OCI-LY3 (cell line): Measurements from ENCODE around the gene PPP2R5C.

Experiments used
- H2AFZ ChIP-seq: fragments of 200-600, 300-600 bp; shearing (Covaris generic); 2 replicates; pipeline ENCODE4 v1.6.0; 2014; ENCODE audit warnings: antibody characterized with exemption, low read depth, low read length
- H3K27ac ChIP-seq: fragments of 200-600, 300-600 bp; sonication (generic); 2 replicates; pipeline ENCODE4 v1.5.1; 2014; ENCODE audit warnings: mild to moderate bottlenecking, low read length, moderate library complexity, mixed read lengths
- H3K27me3 ChIP-seq: fragments of 200-600, 300-600 bp; sonication (generic); 2 replicates; pipeline ENCODE4 v1.6.1; 2014; ENCODE audit warnings: low read depth, low read length, mixed read lengths
- H3K36me3 ChIP-seq: fragments of 200-600, 300-600 bp; sonication (generic); replicated peaks from 2 replicates; pipeline ENCODE3; 2014; ENCODE audit warnings: low read depth, low read length, mixed read lengths
- H3K4me1 ChIP-seq: fragments of 300-600, 200-600 bp; sonication (generic); 2 replicates; pipeline ENCODE4 v1.6.1; 2014; ENCODE audit warnings: low read length, mixed read lengths
- H3K4me2 ChIP-seq: fragments of 200-600, 300-600 bp; sonication (generic); 2 replicates; pipeline ENCODE4 v1.6.1; 2014; ENCODE audit warnings: low read length, mixed read lengths
- H3K4me3 ChIP-seq: fragments of 300-600, 200-600 bp; sonication (generic); 2 replicates; pipeline ENCODE4 v1.5.1; 2014; ENCODE audit warnings: antibody characterized with exemption, mild to moderate bottlenecking, low read length, moderate library complexity
- H3K79me2 ChIP-seq: fragments of 300-600, 200-600 bp; shearing (Covaris generic); 2 replicates; pipeline ENCODE4 v1.6.1; 2014; ENCODE audit warnings: mild to moderate bottlenecking, low read length, mixed read lengths
- H3K9ac ChIP-seq: fragments of 300-600, 200-600 bp; shearing (Covaris generic); 2 replicates; pipeline ENCODE4 v1.6.0; 2014; ENCODE audit warnings: mild to moderate bottlenecking, low read length, moderate library complexity
- H3K9me3 ChIP-seq: fragments of 200-600, 300-600 bp; shearing (Covaris generic); 2 replicates; pipeline ENCODE4 v1.6.1; 2014; ENCODE audit warnings: low read length, mixed read lengths; ENCODE audit not compliant: insufficient read depth
- H4K20me1 ChIP-seq: fragments of 200-600, 300-600 bp; sonication (generic); 2 replicates; pipeline ENCODE4 v1.6.1; 2016; ENCODE audit warnings: low read length, mixed read lengths; ENCODE audit not compliant: insufficient read depth
- CTCF ChIP-seq: fragments of 200-600, 300-600 bp; sonication (generic); IDR thresholded peaks from 2 replicates; pipeline ENCODE4 v1.5.1; 2014; ENCODE audit warnings: antibody characterized with exemption, low read length, low read depth
- EZH2phosphoT487 ChIP-seq: fragments of 200-600 bp; shearing (Covaris generic); IDR thresholded peaks from 2 replicates; pipeline ENCODE4 v1.6.1; 2018; ENCODE audit warnings: antibody characterized with exemption, mixed run types, low read depth

Gene PPP2R5C

GRCh38 chr14:101834397-101834796 is 72.9 kb downstream of the PPP2R5C start:
- Histone ChIP-seq H3K9ac (no peak overlapping the region), H3K4me1 (peaks cover 27% of the 10 kb centered on the region), H4K20me1 (peaks cover 33% of the 10 kb centered on the region), H3K36me3 (peaks cover 29% of the 10 kb centered on the region), H3K4me3 (no peak overlapping the region), H3K4me2 (no peak overlapping the region), H3K79me2 (peaks cover 70% of the 10 kb centered on the region), H3K9me3 (no peaks in the 10 kb centered on the region), H3K27ac (no peak overlapping the region), H3K27me3 (no peaks in the 10 kb centered on the region), H2AFZ (no peak overlapping the region)
- TF ChIP-seq CTCF (no peak), EZH2phosphoT487 (no peak)

GRCh38 chr14:101834800-101835547 is 73.5 kb downstream of the PPP2R5C start:
- Histone ChIP-seq H3K4me1 (peaks cover 33% of the 10 kb centered on the region), H3K27ac (no peak overlapping the region)
- TF ChIP-seq CTCF: no peak
- no peak for TF ChIP-seq EZH2phosphoT487

GRCh38 chr14:101835566-101835965 is 74.1 kb downstream of the PPP2R5C start:
- Histone ChIP-seq H4K20me1 (peaks cover 28% of the 10 kb centered on the region), H3K4me2 (no peak overlapping the region), H3K4me3 (no peak overlapping the region), H3K27ac (no peak overlapping the region), H3K9ac (no peak overlapping the region), H3K4me1 (peaks cover 39% of the 10 kb centered on the region), H3K27me3 (no peaks in the 10 kb centered on the region), H2AFZ (no peak overlapping the region), H3K79me2 (peaks cover 70% of the 10 kb centered on the region), H3K9me3 (no peaks in the 10 kb centered on the region), H3K36me3 (peaks cover 23% of the 10 kb centered on the region)
- TF ChIP-seq EZH2phosphoT487: no peak
- no peak for TF ChIP-seq CTCF

More at GRCh38 chr14:101834800-101835547, 73.5 kb downstream of the PPP2R5C start:
- Histone ChIP-seq H2AFZ (no peak overlapping the region), H3K9me3 (no peaks in the 10 kb centered on the region), H4K20me1 (peaks cover 28% of the 10 kb centered on the region), H3K36me3 (peaks cover 27% of the 10 kb centered on the region), H3K9ac (no peak overlapping the region), H3K27me3 (no peaks in the 10 kb centered on the region), H3K4me2 (no peak overlapping the region), H3K79me2 (peaks cover 70% of the 10 kb centered on the region), H3K4me3 (no peak overlapping the region)

- H3K9me3 ChIP-seq: no peaks in the 10 kb centered on the region
- H4K20me1 ChIP-seq: peaks cover 24% of the 10 kb centered on the region
- no peak overlapping the region for H2AFZ ChIP-seq
- H3K9ac ChIP-seq: no peak overlapping the region
- H3K27ac ChIP-seq: no peak overlapping the region
- H3K4me1 ChIP-seq: peaks cover 44% of the 10 kb centered on the region
- no peaks in the 10 kb centered on the region for H3K27me3 ChIP-seq
- H3K4me3 ChIP-seq: no peak overlapping the region
- TF ChIP-seq CTCF (no peak), EZH2phosphoT487 (no peak)
- H3K79me2 ChIP-seq: peaks cover 71% of the 10 kb centered on the region
- peaks cover 23% of the 10 kb centered on the region for H3K36me3 ChIP-seq
- H3K4me2 ChIP-seq: no peak overlapping the region
Measured at GRCh38 chr14:101836135-101836534, 74.6 kb downstream of the PPP2R5C start.
